C4-2B (cell line): ENCODE data around the gene CUX1.

ENCODE experiments used
- ZFX ChIP-seq: fragments of 450-650 bp; IDR thresholded peaks from 2 replicates; pipeline ENCODE4 v1.6.1; 2017
- TF ChIP-seq, protein P1 (sequence below): fragments of 450-650 bp; conservative IDR thresholded peaks from 2 replicates; pipeline ENCODE4 v1.5.1; 2017; ENCODE audit warnings: mild to moderate bottlenecking

DNA sequence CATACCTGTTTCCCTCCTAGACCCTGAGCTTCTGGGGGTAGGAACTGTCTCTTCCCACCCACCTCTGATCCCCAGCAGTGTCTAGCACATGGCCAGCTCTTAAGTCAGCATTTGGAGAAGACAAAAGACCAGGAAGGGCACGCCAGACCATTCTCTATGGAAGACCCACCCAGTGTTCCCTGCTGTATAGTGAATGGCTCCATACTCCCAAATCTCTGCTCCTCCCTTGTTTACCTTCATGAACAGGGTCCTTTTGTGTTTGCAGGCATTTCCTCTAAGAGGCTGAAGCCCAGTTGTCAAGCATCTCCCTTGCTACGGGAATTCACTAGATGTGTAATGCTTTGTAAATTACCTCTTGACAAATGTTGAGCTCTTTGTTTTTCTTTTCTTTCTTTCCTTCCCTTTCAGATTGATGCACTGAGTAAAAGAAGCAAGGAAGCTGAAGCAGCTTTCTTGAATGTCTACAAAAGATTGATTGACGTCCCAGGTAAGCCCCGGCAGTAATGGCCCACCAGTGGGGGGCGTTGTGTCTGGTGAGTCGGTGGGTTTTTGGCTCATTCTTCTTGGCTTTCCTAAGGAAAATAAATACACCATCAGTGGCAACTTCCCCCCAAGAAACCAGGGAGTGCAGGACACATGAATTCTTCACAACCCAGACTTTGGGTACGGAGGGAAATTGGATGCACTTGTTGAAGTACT is 252.7 kb downstream of the CUX1 start:
- TF ChIP-seq, protein P1, sequence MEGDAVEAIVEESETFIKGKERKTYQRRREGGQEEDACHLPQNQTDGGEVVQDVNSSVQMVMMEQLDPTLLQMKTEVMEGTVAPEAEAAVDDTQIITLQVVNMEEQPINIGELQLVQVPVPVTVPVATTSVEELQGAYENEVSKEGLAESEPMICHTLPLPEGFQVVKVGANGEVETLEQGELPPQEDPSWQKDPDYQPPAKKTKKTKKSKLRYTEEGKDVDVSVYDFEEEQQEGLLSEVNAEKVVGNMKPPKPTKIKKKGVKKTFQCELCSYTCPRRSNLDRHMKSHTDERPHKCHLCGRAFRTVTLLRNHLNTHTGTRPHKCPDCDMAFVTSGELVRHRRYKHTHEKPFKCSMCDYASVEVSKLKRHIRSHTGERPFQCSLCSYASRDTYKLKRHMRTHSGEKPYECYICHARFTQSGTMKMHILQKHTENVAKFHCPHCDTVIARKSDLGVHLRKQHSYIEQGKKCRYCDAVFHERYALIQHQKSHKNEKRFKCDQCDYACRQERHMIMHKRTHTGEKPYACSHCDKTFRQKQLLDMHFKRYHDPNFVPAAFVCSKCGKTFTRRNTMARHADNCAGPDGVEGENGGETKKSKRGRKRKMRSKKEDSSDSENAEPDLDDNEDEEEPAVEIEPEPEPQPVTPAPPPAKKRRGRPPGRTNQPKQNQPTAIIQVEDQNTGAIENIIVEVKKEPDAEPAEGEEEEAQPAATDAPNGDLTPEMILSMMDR: no peak
- no peak for TF ChIP-seq ZFX
